HepG2 (cell line): ENCODE results near the gene POLL. TPM values are rescaled to one million over a fixed set of nuclear protein-coding genes. Genes with fewer than 3 reads are reported as not detected.

ENCODE experiments used
- CBX2 ChIP-seq, 2 experiments: fragments of 200-600 bp in 1 of 2; sonication (generic); formaldehyde crosslinking in 1 of 2; IDR thresholded peaks; 2 replicates each; pipeline versions ENCODE4 v1.7.0 to v1.8.1; 2018 to 2022; ENCODE audit warnings: low read depth in 2 of 2, low read length in 1 of 2, mild to moderate bottlenecking in 1 of 2, missing genetic modification reagents in 1 of 2
- FOXP4 ChIP-seq: sonication (generic); formaldehyde crosslinking; IDR thresholded peaks from 2 replicates; pipeline ENCODE4 v1.4.0; 2020; ENCODE audit warnings: missing genetic modification reagents
- HNF4G ChIP-seq, 2 experiments: sonication (generic) in 1 of 2; formaldehyde crosslinking in 1 of 2; IDR thresholded peaks; 2 replicates each; pipeline versions ENCODE4 v1.4.0 to v1.6.1; 2011 to 2020; ENCODE audit warnings: borderline replicate concordance in 2 of 2, low read depth in 2 of 2, mild to moderate bottlenecking in 2 of 2, low read length in 1 of 2, missing genetic modification reagents in 1 of 2, moderate library complexity in 1 of 2
- JUNB ChIP-seq: sonication (generic); formaldehyde crosslinking; IDR thresholded peaks from 2 replicates; pipeline ENCODE4 v1.8.0; 2022; ENCODE audit warnings: missing genetic modification reagents, mild to moderate bottlenecking, borderline replicate concordance
- PAX8 ChIP-seq: sonication (generic); formaldehyde crosslinking; IDR thresholded peaks from 2 replicates; pipeline ENCODE4 v1.8.0; 2022; ENCODE audit warnings: mild to moderate bottlenecking, missing genetic modification reagents, borderline replicate concordance
- POLR2G ChIP-seq: fragments of 200-400 bp; formaldehyde crosslinking; IDR thresholded peaks from 2 replicates; pipeline ENCODE4 v1.6.1; 2018; ENCODE audit warnings: mild to moderate bottlenecking, low read depth, low read length, moderate library complexity
- RORA ChIP-seq: sonication (generic); formaldehyde crosslinking; IDR thresholded peaks from 2 replicates; pipeline ENCODE4 v1.5.0; 2020; ENCODE audit warnings: mild to moderate bottlenecking, missing genetic modification reagents, moderate library complexity
- SNAI1 ChIP-seq: sonication (generic); formaldehyde crosslinking; IDR thresholded peaks from 2 replicates; pipeline ENCODE4 v1.5.0; 2020; ENCODE audit warnings: mild to moderate bottlenecking, missing genetic modification reagents, borderline replicate concordance
- SP1 ChIP-seq, 2 experiments: fragments of 450-650 bp in 1 of 2; sonication (generic) in 1 of 2; formaldehyde crosslinking in 1 of 2; IDR thresholded peaks; 2 replicates each; pipeline versions ENCODE4 v1.4.0 to v1.6.1; 2016 to 2020; ENCODE audit warnings: missing genetic modification reagents in 1 of 2
- ZMAT3 ChIP-seq: sonication (generic); formaldehyde crosslinking; conservative IDR thresholded peaks from 2 replicates; pipeline ENCODE4 v1.7.0; 2021; ENCODE audit warnings: missing genetic modification reagents
- ZNF407 ChIP-seq: sonication (generic); formaldehyde crosslinking; IDR thresholded peaks from one replicate; pipeline ENCODE4 v1.5.1; 2020; ENCODE audit warnings: mild to moderate bottlenecking, missing genetic modification reagents; ENCODE audit errors: not compliant biosample characterization
- ZNF660 ChIP-seq: sonication (generic); formaldehyde crosslinking; IDR thresholded peaks from 2 replicates; pipeline ENCODE4 v1.5.1; 2020; ENCODE audit warnings: mild to moderate bottlenecking, low read depth, missing genetic modification reagents, borderline replicate concordance
- polyA plus RNA-seq, 8 experiments: library from polyadenylated mRNA; depleted of rRNA in 3 of 8; stranded (reverse) in 7 of 8; unstranded in 1 of 8; fragments of >200 nt; fragmentation: Illumina TruSeq in 4 of 8; extraction: Trizol in 4 of 8; gene quantifications; 2 replicates each; pipeline versions ENCODE4 v1.2.1 to v1.2.3, GENCODE V29; 2011 to 2016; ENCODE audit warnings: low read depth in 4 of 8, missing spikeins in 1 of 8, mixed read lengths in 1 of 8; ENCODE audit not compliant: insufficient read depth in 1 of 8
- total RNA-seq, 5 experiments: library from RNA; depleted of rRNA; stranded (reverse); fragments of >200 nt; fragmentation: Illumina TruSeq; extraction: Trizol; gene quantifications; 2 replicates each; pipeline ENCODE4 v1.2.3, GENCODE V29; 2016; ENCODE audit warnings: low read depth in 1 of 5

POLL gene
- total and polyA plus RNA-seq, 2 of the 13 experiments (the other 11 are each of a cell fraction or from before 2014, with no cell fraction given): 13.8 to 19.1 TPM

GRCh38 chr10:101569622-101570427 lies 18.2 kb downstream of the POLL start (continued):
- TF ChIP-seq ZNF407 (CRISPR knock-in tag) (no peak), RORA (CRISPR knock-in tag) (no peak), FOXP4 (no peak), POLR2G (no peak), ZNF660 (CRISPR knock-in tag) (no peak), HNF4G (IDR thresholded peaks at IDR 0.05; ENCODE audit: borderline replicate concordance, low read depth, low read length) (no peak), HNF4G (CRISPR knock-in tag; IDR thresholded peaks at IDR 0.05; ENCODE audit: borderline replicate concordance, low read depth) (no peak), CBX2 (IDR thresholded peaks at IDR 0.05; ENCODE audit: low read depth, low read length) (no peak), CBX2 (CRISPR knock-in tag; IDR thresholded peaks at IDR 0.05; ENCODE audit: low read depth) (no peak), JUNB (CRISPR knock-in tag) (no peak), SP1 (IDR thresholded peaks at IDR 0.05) (no peak), SP1 (CRISPR knock-in tag; IDR thresholded peaks at IDR 0.05) (no peak), SNAI1 (CRISPR knock-in tag) (no peak), ZMAT3 (CRISPR knock-in tag) (0 out of 2 replicates have a peak, but pooled peaks have one; percentile 8), PAX8 (CRISPR knock-in tag) (no peak)
